ENCODE data around the gene DOCK11.
A peak's percentile ranks its signal among the peaks of the same experiment; 100 is the strongest.

The DOCK11 gene

GRCh38 chrX:118652717-118653116 is 157.1 kb downstream of the DOCK11 start:
- DNase-seq (ENCODE audit: low read depth) = no peak
- H3K4me3 ChIP-seq (ENCODE audit: low read depth, low read length) = no peak overlapping the region
- no peak for TF ChIP-seq CTCF (IDR thresholded peaks at IDR 0.05; ENCODE audit: low read depth, low read length, missing control alignments)
- in situ Hi-C loops (cut with HindIII; ENCODE audit: low sequenced_read_pairs) = no loop called here

- in situ Hi-C loops (cut with HindIII; ENCODE audit: low sequenced_read_pairs) = no loop called here
- no peak overlapping the region for H3K4me3 ChIP-seq (ENCODE audit: low read depth, low read length)
- DNase-seq (ENCODE audit: low read depth) = no peak
- TF ChIP-seq CTCF (IDR thresholded peaks at IDR 0.05; ENCODE audit: low read depth, low read length, missing control alignments) = no peak
Measured at GRCh38 chrX:118654331-118654730, 158.7 kb downstream of the DOCK11 start.

GRCh38 chrX:118655561-118656246 is 160.1 kb downstream of the DOCK11 start:
- in situ Hi-C loops (cut with HindIII; ENCODE audit: low sequenced_read_pairs) = no loop called here
- TF ChIP-seq CTCF (IDR thresholded peaks at IDR 0.05; ENCODE audit: low read depth, low read length, missing control alignments) = no peak
- H3K4me3 ChIP-seq (ENCODE audit: low read depth, low read length) = no peak overlapping the region
- peak; percentile 4 for DNase-seq (ENCODE audit: low read depth)

GRCh38 chrX:118657413-118657812 is 161.8 kb downstream of the DOCK11 start:
- TF ChIP-seq CTCF (IDR thresholded peaks at IDR 0.05; ENCODE audit: low read depth, low read length, missing control alignments) = no peak
- H3K4me3 ChIP-seq (ENCODE audit: low read depth, low read length) = no peak overlapping the region
- in situ Hi-C loops (cut with HindIII; ENCODE audit: low sequenced_read_pairs) = no loop called here
- DNase-seq (ENCODE audit: low read depth) = no peak

GRCh38 chrX:118660085-118660484 is 164.5 kb downstream of the DOCK11 start:
- in situ Hi-C loops (cut with HindIII; ENCODE audit: low sequenced_read_pairs) = no loop called here
- H3K4me3 ChIP-seq (ENCODE audit: low read depth, low read length) = no peak overlapping the region
- no peak for DNase-seq (ENCODE audit: low read depth)
- no peak for TF ChIP-seq CTCF (IDR thresholded peaks at IDR 0.05; ENCODE audit: low read depth, low read length, missing control alignments)

- in situ Hi-C loops (cut with HindIII; ENCODE audit: low sequenced_read_pairs) = no loop called here
- DNase-seq (ENCODE audit: low read depth) = no peak
- TF ChIP-seq CTCF (IDR thresholded peaks at IDR 0.05; ENCODE audit: low read depth, low read length, missing control alignments) = no peak
- no peak overlapping the region for H3K4me3 ChIP-seq (ENCODE audit: low read depth, low read length)
Measured at GRCh38 chrX:118665204-118665603, 169.6 kb downstream of the DOCK11 start.

All from astrocyte of the cerebellum (primary cell).